T-helper 2 cell (primary cell): ENCODE data around the gene OR56B4.

Experiments used
- DNase-seq, 5 experiments: peaks; one replicate each; pipeline versions ENCODE4 v3.0.0 to v3.0.0-alpha.2; 2012 to 2022

OR56B4 gene

DNA sequence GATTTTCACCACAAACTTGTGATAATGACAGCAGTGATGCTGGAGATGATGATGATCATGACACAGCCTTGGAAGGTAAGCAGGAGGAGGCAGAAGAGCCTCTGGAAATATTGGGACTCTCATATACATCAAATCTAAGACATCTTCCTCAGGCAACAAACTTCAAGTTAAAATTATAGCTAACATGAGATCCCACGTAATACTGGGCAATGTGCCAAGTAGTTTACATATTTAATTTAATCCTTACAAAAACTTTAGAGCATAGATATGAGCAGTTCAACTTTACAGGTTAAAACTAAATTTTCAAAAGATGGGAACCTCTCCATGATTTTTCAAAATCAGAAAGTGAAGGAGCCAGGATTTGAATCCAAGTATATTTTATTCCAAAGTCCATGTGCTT lies 43.6 kb downstream of the OR56B4 start:
- no peak for DNase-seq

DNA sequence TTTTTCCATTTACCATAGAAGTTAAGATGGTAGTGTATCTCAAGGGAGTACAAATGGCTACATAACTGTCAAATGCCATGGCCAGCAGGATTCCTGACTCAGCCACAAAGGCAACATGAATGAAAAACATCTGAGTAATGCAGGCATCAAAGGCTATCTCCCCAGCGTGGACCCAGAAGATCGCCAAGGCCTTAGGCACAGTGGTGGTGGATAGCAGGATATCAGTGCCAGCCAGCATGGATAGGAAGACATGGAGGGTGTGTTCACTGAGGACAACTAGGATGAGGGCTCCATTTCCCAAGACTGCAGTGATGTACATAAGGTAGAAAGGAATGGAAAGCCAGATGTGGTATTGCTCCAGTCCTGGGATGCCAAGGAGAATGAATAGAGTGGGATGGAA lies 44.6 kb downstream of the OR56B4 start:
- DNase-seq: no peak

DNA sequence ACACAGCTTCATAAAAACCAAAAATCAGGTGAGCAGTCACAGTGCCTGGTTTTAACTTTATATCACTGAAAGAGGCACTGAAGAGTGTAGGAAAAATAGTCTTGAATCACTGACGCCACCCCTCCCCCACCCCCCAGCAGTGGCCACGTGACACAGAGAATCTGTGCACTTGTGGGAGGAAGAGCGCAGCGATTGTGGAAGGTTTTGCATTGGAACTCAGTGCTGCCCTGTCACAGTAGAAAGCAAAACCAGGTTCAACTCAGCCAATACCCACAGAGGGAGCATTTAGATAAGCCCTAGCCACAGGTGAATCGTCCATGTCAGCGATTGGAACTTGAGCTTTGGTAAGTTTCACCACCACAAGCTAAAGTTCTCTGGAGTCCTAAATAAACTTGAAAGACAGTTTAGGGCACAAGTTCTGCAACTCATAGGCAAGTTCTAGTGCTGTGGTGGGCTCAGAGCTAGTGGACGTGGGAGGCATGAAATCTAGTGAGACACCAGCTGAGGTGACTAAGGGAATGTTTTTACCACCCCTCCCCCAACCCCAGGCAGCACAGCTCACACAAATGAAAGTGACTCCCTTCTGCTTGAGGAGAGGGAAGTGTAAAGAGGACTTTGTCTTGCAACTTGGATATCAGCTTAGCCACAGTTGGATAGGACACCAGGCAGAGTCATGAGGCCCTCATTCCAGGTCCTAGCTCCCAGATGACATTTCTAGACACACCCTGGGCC lies 49.3 kb downstream of the OR56B4 start:
- DNase-seq: no peak
